ENCODE data around the gene PAK6.

Gene PAK6

GRCh38 chr15:40309344-40309862, 70.5 kb downstream of the PAK6 start:
- H3K4me2 ChIP-seq (ENCODE audit: low read length), result no peak overlapping the region
- H2BK120ac ChIP-seq (ENCODE audit: low read depth, low read length), result no peak overlapping the region
- no peak overlapping the region for H3K18ac ChIP-seq (ENCODE audit: low read length)
- no peak overlapping the region for H4K8ac ChIP-seq (ENCODE audit: low read depth, low read length)
- no peak overlapping the region for H2AK5ac ChIP-seq (ENCODE audit: low read length)
- no peaks in the 10 kb centered on the region for H3K79me1 ChIP-seq (ENCODE audit: low read length)
- no CpG with 5 or more reads among the region's 8 CpGs for WGBS (ENCODE audit: extremely low coverage, insufficient coverage, low lambda C conversion rate)
- no peaks in the 10 kb centered on the region for H3K27me3 ChIP-seq (ENCODE audit: insufficient read depth, low read length, poor library complexity)
- no peaks in the 10 kb centered on the region for H3K79me2 ChIP-seq (ENCODE audit: control insufficient read depth, insufficient read depth, low read length)
- no peak for DNase-seq
- no peak overlapping the region for H2BK15ac ChIP-seq (replicated peaks; ENCODE audit: low read depth)
- H2BK5ac ChIP-seq (ENCODE audit: low read length), result no peak overlapping the region
- no peak overlapping the region for H3K23ac ChIP-seq (ENCODE audit: low read length)
- H3K4me3 ChIP-seq (ENCODE audit: low read length), result no peak overlapping the region
- H3K36me3 ChIP-seq (ENCODE audit: control insufficient read depth, insufficient read depth, low read length), result no peaks in the 10 kb centered on the region
- H3K4ac ChIP-seq (ENCODE audit: low read depth, low read length), result no peak overlapping the region
- no peak overlapping the region for H4K5ac ChIP-seq (ENCODE audit: low read length)
- H3K9ac ChIP-seq (ENCODE audit: low read length), result no peak overlapping the region
- H3K27ac ChIP-seq (ENCODE audit: low read depth, low read length), result no peak overlapping the region
- no peak overlapping the region for H3K56ac ChIP-seq (ENCODE audit: low read length)
- peaks cover 5% of the 10 kb centered on the region for H3K4me1 ChIP-seq (ENCODE audit: control insufficient read depth, low read depth, low read length)

- no peak overlapping the region for H3K23ac ChIP-seq (ENCODE audit: low read length)
- no CpG with 5 or more reads among the region's 4 CpGs for WGBS (ENCODE audit: extremely low coverage, insufficient coverage, low lambda C conversion rate)
- H3K4me2 ChIP-seq (ENCODE audit: low read length), result no peak overlapping the region
- no peaks in the 10 kb centered on the region for H3K36me3 ChIP-seq (ENCODE audit: control insufficient read depth, insufficient read depth, low read length)
- H3K9ac ChIP-seq (ENCODE audit: low read length), result no peak overlapping the region
- H3K4ac ChIP-seq (ENCODE audit: low read depth, low read length), result no peak overlapping the region
- no peak overlapping the region for H3K18ac ChIP-seq (ENCODE audit: low read length)
- no peak overlapping the region for H3K27ac ChIP-seq (ENCODE audit: low read depth, low read length)
- H3K79me1 ChIP-seq (ENCODE audit: low read length), result no peaks in the 10 kb centered on the region
- DNase-seq, result peak; percentile 78
- H3K79me2 ChIP-seq (ENCODE audit: control insufficient read depth, insufficient read depth, low read length), result no peaks in the 10 kb centered on the region
- no peak overlapping the region for H3K56ac ChIP-seq (ENCODE audit: low read length)
- H2BK5ac ChIP-seq (ENCODE audit: low read length), result no peak overlapping the region
- no peak overlapping the region for H4K8ac ChIP-seq (ENCODE audit: low read depth, low read length)
- peaks cover 5% of the 10 kb centered on the region for H3K4me1 ChIP-seq (ENCODE audit: control insufficient read depth, low read depth, low read length)
- H3K27me3 ChIP-seq (ENCODE audit: insufficient read depth, low read length, poor library complexity), result no peaks in the 10 kb centered on the region
- no peak overlapping the region for H2BK15ac ChIP-seq (replicated peaks; ENCODE audit: low read depth)
- no peak overlapping the region for H2BK120ac ChIP-seq (ENCODE audit: low read depth, low read length)
- H4K5ac ChIP-seq (ENCODE audit: low read length), result no peak overlapping the region
- no peak overlapping the region for H2AK5ac ChIP-seq (ENCODE audit: low read length)
- H3K4me3 ChIP-seq (ENCODE audit: low read length), result no peak overlapping the region
These were observed 71.4 kb downstream of the PAK6 start for GRCh38 chr15:40310001-40310959.

- Histone ChIP-seq H3K9ac (ENCODE audit: low read length) (no peak overlapping the region), H3K27me3 (ENCODE audit: insufficient read depth, low read length, poor library complexity) (no peaks in the 10 kb centered on the region), H3K27ac (ENCODE audit: low read depth, low read length) (no peak overlapping the region), H4K8ac (ENCODE audit: low read depth, low read length) (no peak overlapping the region), H2AK5ac (ENCODE audit: low read length) (no peak overlapping the region), H3K4ac (ENCODE audit: low read depth, low read length) (no peak overlapping the region), H3K4me3 (ENCODE audit: low read length) (no peak overlapping the region), H3K4me1 (ENCODE audit: control insufficient read depth, low read depth, low read length) (peaks cover 5% of the 10 kb centered on the region), H3K18ac (ENCODE audit: low read length) (no peak overlapping the region), H3K56ac (ENCODE audit: low read length) (no peak overlapping the region), H4K5ac (ENCODE audit: low read length) (no peak overlapping the region), H3K23ac (ENCODE audit: low read length) (no peak overlapping the region), H3K36me3 (ENCODE audit: control insufficient read depth, insufficient read depth, low read length) (no peaks in the 10 kb centered on the region), H3K79me1 (ENCODE audit: low read length) (no peaks in the 10 kb centered on the region), H3K79me2 (ENCODE audit: control insufficient read depth, insufficient read depth, low read length) (no peaks in the 10 kb centered on the region), H2BK120ac (ENCODE audit: low read depth, low read length) (no peak overlapping the region), H2BK5ac (ENCODE audit: low read length) (no peak overlapping the region), H2BK15ac (replicated peaks; ENCODE audit: low read depth) (no peak overlapping the region), H3K4me2 (ENCODE audit: low read length) (no peak overlapping the region)
- DNase-seq, result no peak
- no CpG with 5 or more reads among the region's 3 CpGs for WGBS (ENCODE audit: extremely low coverage, insufficient coverage, low lambda C conversion rate)
These were observed 72.1 kb downstream of the PAK6 start for GRCh38 chr15:40310993-40311392.

- Histone ChIP-seq H2BK5ac (ENCODE audit: low read length) (no peak overlapping the region), H3K4me3 (ENCODE audit: low read length) (no peak overlapping the region), H3K56ac (ENCODE audit: low read length) (no peak overlapping the region), H3K18ac (ENCODE audit: low read length) (no peak overlapping the region), H2BK120ac (ENCODE audit: low read depth, low read length) (no peak overlapping the region), H3K27me3 (ENCODE audit: insufficient read depth, low read length, poor library complexity) (no peaks in the 10 kb centered on the region), H3K4ac (ENCODE audit: low read depth, low read length) (no peak overlapping the region), H2BK15ac (replicated peaks; ENCODE audit: low read depth) (no peak overlapping the region), H3K79me1 (ENCODE audit: low read length) (no peaks in the 10 kb centered on the region), H3K27ac (ENCODE audit: low read depth, low read length) (no peak overlapping the region), H3K79me2 (ENCODE audit: control insufficient read depth, insufficient read depth, low read length) (no peaks in the 10 kb centered on the region), H4K5ac (ENCODE audit: low read length) (no peak overlapping the region), H3K36me3 (ENCODE audit: control insufficient read depth, insufficient read depth, low read length) (no peaks in the 10 kb centered on the region), H3K23ac (ENCODE audit: low read length) (no peak overlapping the region), H3K4me1 (ENCODE audit: control insufficient read depth, low read depth, low read length) (peaks cover 5% of the 10 kb centered on the region), H3K9ac (ENCODE audit: low read length) (no peak overlapping the region), H4K8ac (ENCODE audit: low read depth, low read length) (no peak overlapping the region), H3K4me2 (ENCODE audit: low read length) (no peak overlapping the region), H2AK5ac (ENCODE audit: low read length) (no peak overlapping the region)
- no peak for DNase-seq
- no CpG with 5 or more reads among the region's 10 CpGs for WGBS (ENCODE audit: extremely low coverage, insufficient coverage, low lambda C conversion rate)
These were observed 73.7 kb downstream of the PAK6 start for GRCh38 chr15:40312370-40313158.

GRCh38 chr15:40313531-40314398, 74.9 kb downstream of the PAK6 start:
- no peaks in the 10 kb centered on the region for H3K79me1 ChIP-seq (ENCODE audit: low read length)
- H3K27ac ChIP-seq (ENCODE audit: low read depth, low read length), result no peak overlapping the region
- no peak overlapping the region for H2BK5ac ChIP-seq (ENCODE audit: low read length)
- H3K9ac ChIP-seq (ENCODE audit: low read length), result no peak overlapping the region
- no peak overlapping the region for H3K23ac ChIP-seq (ENCODE audit: low read length)
- no peak overlapping the region for H3K4me2 ChIP-seq (ENCODE audit: low read length)
- H2BK15ac ChIP-seq (replicated peaks; ENCODE audit: low read depth), result no peak overlapping the region
- no CpG with 5 or more reads among the region's 10 CpGs for WGBS (ENCODE audit: extremely low coverage, insufficient coverage, low lambda C conversion rate)
- H3K4me1 ChIP-seq (ENCODE audit: control insufficient read depth, low read depth, low read length), result peaks cover under 1% of the 10 kb centered on the region
- no peak overlapping the region for H4K5ac ChIP-seq (ENCODE audit: low read length)
- no peak for DNase-seq
- H3K79me2 ChIP-seq (ENCODE audit: control insufficient read depth, insufficient read depth, low read length), result no peaks in the 10 kb centered on the region
- H3K18ac ChIP-seq (ENCODE audit: low read length), result no peak overlapping the region
- no peak overlapping the region for H2BK120ac ChIP-seq (ENCODE audit: low read depth, low read length)
- no peak overlapping the region for H2AK5ac ChIP-seq (ENCODE audit: low read length)
- no peak overlapping the region for H4K8ac ChIP-seq (ENCODE audit: low read depth, low read length)
- H3K4ac ChIP-seq (ENCODE audit: low read depth, low read length), result no peak overlapping the region
- H3K27me3 ChIP-seq (ENCODE audit: insufficient read depth, low read length, poor library complexity), result no peaks in the 10 kb centered on the region
- no peak overlapping the region for H3K4me3 ChIP-seq (ENCODE audit: low read length)
- no peaks in the 10 kb centered on the region for H3K36me3 ChIP-seq (ENCODE audit: control insufficient read depth, insufficient read depth, low read length)
- no peak overlapping the region for H3K56ac ChIP-seq (ENCODE audit: low read length)

All from mesendoderm (in vitro differentiated cells).